GM12864 (cell line): ENCODE results near the gene SMIM38.
A peak's percentile ranks its signal among the peaks of the same experiment; 100 is the strongest.

Experiments used
- DNase-seq: peaks from one replicate; pipeline ENCODE4 v3.0.0-alpha.2; 2011; ENCODE audit warnings: low read depth
- H3K4me3 ChIP-seq: 2 replicates; pipeline ENCODE4 v1.5.1; 2011; ENCODE audit warnings: mild to moderate bottlenecking, low read depth, low read length, control low read depth
- CTCF ChIP-seq: IDR thresholded peaks from 2 replicates; pipeline ENCODE4 v1.5.1; 2011; ENCODE audit warnings: low read depth, mild to moderate bottlenecking, moderate library complexity, low read length, control low read depth, inconsistent platforms; ENCODE audit errors: missing control alignments

The SMIM38 gene

DNA sequence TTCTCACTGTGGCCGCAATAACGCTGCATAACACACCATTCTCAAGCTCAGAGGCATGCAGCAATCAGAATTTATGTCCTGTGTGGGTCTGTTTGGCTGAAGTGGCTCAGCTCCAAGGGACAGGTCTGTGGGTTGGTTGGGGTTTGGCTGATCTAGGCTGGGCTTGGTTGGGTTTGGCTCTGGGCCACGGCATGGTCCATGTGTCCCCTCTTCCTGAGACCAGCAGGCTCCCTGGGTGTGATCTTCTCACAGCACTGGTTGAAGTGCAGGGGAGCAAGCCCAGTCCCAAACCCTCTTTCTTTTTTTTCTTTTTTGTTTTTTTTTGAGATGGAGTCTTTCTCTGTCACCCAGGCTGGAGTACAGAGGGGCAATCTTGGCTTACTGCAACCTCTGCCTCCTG lies 25.0 kb downstream of the SMIM38 start:
- no peak for TF ChIP-seq CTCF
- no peak for DNase-seq
- no peak overlapping the region for H3K4me3 ChIP-seq

DNA sequence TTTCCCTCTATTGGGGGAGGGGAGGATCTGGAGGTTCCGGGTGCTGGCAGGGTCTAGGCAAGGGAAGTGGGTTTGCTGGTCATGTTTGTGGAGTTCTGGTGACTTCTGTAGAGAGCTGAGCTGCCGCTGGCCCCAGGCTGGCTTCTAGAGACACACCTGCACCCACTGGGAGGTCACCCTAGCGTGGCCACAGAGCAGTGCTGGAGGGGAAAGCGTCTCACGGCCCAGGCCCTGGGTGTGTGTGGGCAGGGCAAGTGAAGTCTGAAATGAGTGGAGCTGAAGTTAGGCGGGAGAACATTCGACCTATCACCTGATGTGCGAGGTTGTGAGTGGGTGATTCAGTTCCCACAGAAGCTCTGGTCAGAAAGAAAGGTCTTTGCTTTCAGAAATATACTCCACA lies 27.9 kb downstream of the SMIM38 start:
- peak; percentile 35 for DNase-seq
- no peak overlapping the region for H3K4me3 ChIP-seq
- TF ChIP-seq CTCF = no peak

DNA sequence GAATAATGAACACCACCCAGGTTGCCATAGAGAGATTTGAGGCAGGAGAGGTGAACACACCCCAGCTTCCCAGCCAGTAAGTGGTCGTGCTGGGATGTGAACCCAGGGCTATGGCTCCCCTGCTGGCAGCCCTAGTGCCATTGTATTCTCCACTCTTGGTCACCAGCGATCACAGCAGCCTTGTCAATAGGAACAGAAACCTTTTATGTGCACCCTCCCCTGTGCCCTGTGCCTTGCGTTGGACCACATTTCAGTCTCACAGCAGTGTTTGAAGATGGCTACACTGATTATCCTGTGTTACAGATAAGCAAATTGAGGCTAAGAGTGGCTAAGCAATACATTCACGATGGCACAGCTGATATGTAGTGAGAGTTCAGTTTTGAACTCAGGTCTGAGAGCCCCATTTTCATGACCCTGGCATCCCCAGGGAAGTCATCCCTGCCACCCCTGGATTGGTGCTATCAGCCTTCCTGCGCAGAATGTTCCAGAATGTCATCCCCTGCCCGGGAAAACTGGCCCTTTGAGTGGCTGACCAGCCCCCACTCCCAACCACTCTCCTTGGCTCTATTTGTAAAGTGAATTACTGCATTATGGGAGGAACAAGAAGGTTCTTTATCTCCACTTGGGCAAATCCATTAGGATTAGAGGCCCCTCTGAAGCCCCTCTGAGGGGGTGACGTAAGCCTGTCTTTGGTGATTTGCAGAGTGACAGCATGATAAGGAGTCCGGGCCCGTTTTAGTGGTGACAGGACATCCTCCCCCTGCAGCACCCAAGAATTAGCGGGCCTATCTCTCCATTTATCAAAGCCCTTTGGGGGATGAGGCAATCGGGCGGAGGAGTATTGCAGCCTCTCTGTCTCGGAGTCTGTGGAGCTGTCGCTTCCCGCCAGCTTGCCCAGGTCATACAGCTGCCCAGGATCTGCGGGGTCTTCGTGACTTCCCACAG lies 30.9 kb downstream of the SMIM38 start:
- TF ChIP-seq CTCF = no peak
- DNase-seq = no peak

DNA sequence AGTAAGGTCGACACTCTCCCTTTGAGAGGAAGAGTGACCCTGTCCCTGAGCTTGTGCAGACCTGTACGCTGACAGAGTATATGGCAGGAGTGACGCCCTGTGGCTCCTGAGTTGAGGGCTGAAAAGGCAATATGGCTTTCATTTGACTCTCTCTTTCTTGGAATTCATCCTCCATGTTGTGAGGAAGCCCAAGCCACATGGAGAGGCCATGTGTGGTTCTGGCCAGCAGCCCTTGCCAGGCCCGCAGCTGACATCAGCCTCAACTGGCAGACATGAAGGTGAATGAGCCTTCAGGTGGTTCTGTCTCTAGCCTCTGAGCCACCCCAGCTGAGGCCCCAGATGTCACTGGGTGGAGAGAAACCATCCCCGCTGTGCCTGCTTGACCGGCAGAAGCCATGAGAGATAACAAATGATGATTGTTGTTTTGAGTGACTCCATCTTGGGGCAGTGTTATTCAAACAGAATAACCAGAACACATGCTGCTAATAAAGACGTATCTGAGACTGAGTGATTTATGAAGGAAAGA lies 31.9 kb downstream of the SMIM38 start:
- no peak for DNase-seq
- no peak for TF ChIP-seq CTCF
- H3K4me3 ChIP-seq = no peak overlapping the region

More for the DNA sequence above, 30.9 kb downstream of the SMIM38 start:
- H3K4me3 ChIP-seq = no peak overlapping the region

- no peak for TF ChIP-seq CTCF
- H3K4me3 ChIP-seq = no peak overlapping the region
- DNase-seq = no peak
Observed at GRCh38 chr11:69189059-69189458, 33.3 kb downstream of the SMIM38 start.

GRCh38 chr11:69190796-69191536 lies 35.2 kb downstream of the SMIM38 start:
- no peak overlapping the region for H3K4me3 ChIP-seq
- DNase-seq = no peak
- TF ChIP-seq CTCF = no peak
